HCT116 (cell line): Measurements from ENCODE around the gene BOLL. TPM values are rescaled to one million over a fixed set of nuclear protein-coding genes. Genes with fewer than 3 reads are reported as not detected.

ENCODE experiments used
- ATAC-seq: fragments of 200-7000 bp; cut with Tn5 transposase; 2 replicates; pipeline ENCODE4 v1.9.1; 2020; ENCODE audit warnings: mild to moderate bottlenecking, moderate library complexity
- BruUV-seq: library from RNA; stranded (reverse); fragments of 400-500 nt; replicated peaks from 2 replicates; lab custom pipeline; 2021; lab: Mats Ljungman, UMichigan
- CTCF ChIA-PET: fragments of 300-600 bp; sonication (Branson Sonifier 250); formaldehyde crosslinking; loops from one replicate; lab custom pipeline; 2021; ENCODE audit warnings: antibody characterized with exemption; lab: Charles Lee
- POLR2A ChIA-PET: fragments of 300-600, 350-600 bp; sonication (Branson Sonifier 250); formaldehyde crosslinking; loops from one replicate; lab custom pipeline; 2021; ENCODE audit warnings: antibody characterized with exemption; lab: Charles Lee
- RAD21 ChIA-PET, 2 experiments: fragments of 300-600 bp; sonication (Branson Sonifier 250); formaldehyde crosslinking; loops; one replicate each; lab custom pipeline; 2023; ENCODE audit warnings: low total read pairs in 2 of 2; ENCODE audit not compliant: uncharacterized antibody in 2 of 2, unreplicated experiment in 2 of 2, low non-redundant PET in 1 of 2; lab: Charles Lee
- DNase-seq: peaks from one replicate; pipeline ENCODE4 v3.0.0-alpha.2; 2010; ENCODE audit warnings: low read depth, low spot score
- H2AFZ ChIP-seq: fragments of 200-600 bp; shearing (Covaris generic), sonication (generic); 2 replicates; pipeline ENCODE4 v1.6.1; 2017; ENCODE audit warnings: low read depth, mixed run types, mixed read lengths, antibody characterized with exemption, low read length; ENCODE audit not compliant: poor library complexity, severe bottlenecking
- H3K27ac ChIP-seq: 2 replicates; pipeline ENCODE4 v1.5.1; 2012; ENCODE audit warnings: low read depth, low read length
- H3K27me3 ChIP-seq: fragments of 200-600 bp; sonication (generic); 2 replicates; pipeline ENCODE4 v1.6.1; 2016; ENCODE audit warnings: mixed run types, low read length, mixed read lengths; ENCODE audit not compliant: insufficient read depth
- H3K36me3 ChIP-seq, 2 experiments: fragments of 200-500 bp in 1 of 2; fragments of 200-600 bp in 1 of 2; sonication (Bioruptor generic) in 1 of 2; sonication (generic) in 1 of 2; 2 replicates each; pipeline versions ENCODE4 v1.5.1 to v1.6.1; 2014 to 2016; ENCODE audit warnings: low read length in 2 of 2, inconsistent platforms in 1 of 2, mixed read lengths in 1 of 2, mixed run types in 1 of 2; ENCODE audit not compliant: insufficient read depth in 2 of 2, control insufficient read depth in 1 of 2
- H3K4me1 ChIP-seq, 2 experiments: fragments of 200-600 bp in 1 of 2; sonication (generic) in 1 of 2; 2 replicates each; pipeline versions ENCODE4 v1.5.1 to v1.6.1; 2012 to 2017; ENCODE audit warnings: low read length in 2 of 2, inconsistent platforms in 1 of 2, mild to moderate bottlenecking in 1 of 2, mixed read lengths in 1 of 2, mixed run types in 1 of 2, moderate library complexity in 1 of 2; ENCODE audit not compliant: insufficient read depth in 2 of 2, control insufficient read depth in 1 of 2
- H3K4me2 ChIP-seq: fragments of 200-600 bp; sonication (generic); 2 replicates; pipeline ENCODE4 v1.6.1; 2017; ENCODE audit warnings: mixed run types, low read length, mixed read lengths
- H3K4me3 ChIP-seq, 2 experiments: fragments of 200-600 bp in 1 of 2; sonication (generic) in 1 of 2; replicated peaks in 1 of 2; 2 replicates each; pipeline ENCODE4 v1.5.1; 2011 to 2016; ENCODE audit warnings: low read length in 2 of 2, control low read depth in 1 of 2, low read depth in 1 of 2, mild to moderate bottlenecking in 1 of 2, mixed read lengths in 1 of 2, mixed run types in 1 of 2
- H3K79me2 ChIP-seq: fragments of 200-600 bp; sonication (generic); 2 replicates; pipeline ENCODE4 v1.6.1; 2017; ENCODE audit warnings: mild to moderate bottlenecking, mixed run types, low read length, moderate library complexity, mixed read lengths; ENCODE audit not compliant: insufficient read depth
- H3K9ac ChIP-seq: fragments of 200-600 bp; sonication (generic); 2 replicates; pipeline ENCODE4 v1.6.1; 2016; ENCODE audit warnings: low read length, mixed read lengths
- H3K9me2 ChIP-seq: fragments of 200-600 bp; sonication (generic), shearing (Covaris generic); 2 replicates; pipeline ENCODE4 v1.6.1; 2017; ENCODE audit warnings: mixed run types, mild to moderate bottlenecking, moderate library complexity; ENCODE audit not compliant: insufficient read depth
- H3K9me3 ChIP-seq, 2 experiments: fragments of 200-500 bp in 1 of 2; fragments of 200-600 bp in 1 of 2; sonication (Bioruptor generic) in 1 of 2; sonication (generic) in 1 of 2; 2 replicates each; pipeline ENCODE4 v1.6.1; 2014 to 2017; ENCODE audit warnings: low read length in 2 of 2, mixed read lengths in 2 of 2, inconsistent platforms in 1 of 2, low read depth in 1 of 2, mild to moderate bottlenecking in 1 of 2, mixed run types in 1 of 2, moderate library complexity in 1 of 2; ENCODE audit not compliant: control insufficient read depth in 1 of 2, insufficient read depth in 1 of 2
- H4K20me1 ChIP-seq: fragments of 200-600 bp; sonication (generic), shearing (Covaris generic); 2 replicates; pipeline ENCODE4 v1.6.1; 2017; ENCODE audit warnings: mixed run types, mild to moderate bottlenecking, moderate library complexity; ENCODE audit not compliant: insufficient read depth
- ATF3 ChIP-seq: IDR thresholded peaks from 2 replicates; pipeline ENCODE4 v1.6.1; 2012
- CBX3 ChIP-seq: IDR thresholded peaks from 2 replicates; pipeline ENCODE4 v1.6.1; 2012; ENCODE audit warnings: low read depth
- EZH2 ChIP-seq: fragments of 200-600 bp; sonication (generic); IDR thresholded peaks from 2 replicates; pipeline ENCODE4 v1.6.1; 2017; ENCODE audit warnings: antibody characterized with exemption, mixed run types
- EZH2phosphoT487 ChIP-seq: fragments of 200-600 bp; IDR thresholded peaks from 2 replicates; pipeline ENCODE4 v1.6.1; 2018; ENCODE audit warnings: antibody characterized with exemption, borderline replicate concordance
- JUND ChIP-seq: IDR thresholded peaks from 2 replicates; pipeline ENCODE4 v1.6.1; 2012
- POLR2A ChIP-seq: IDR thresholded peaks from 2 replicates; pipeline ENCODE4 v1.7.0; 2011; ENCODE audit warnings: borderline replicate concordance; ENCODE audit not compliant: insufficient read depth, insufficient read length; ENCODE audit errors: extremely low read depth
- POLR2AphosphoS5 ChIP-seq: IDR thresholded peaks from 2 replicates; pipeline ENCODE4 v1.6.1; 2011; ENCODE audit warnings: mild to moderate bottlenecking, low read depth, low read length, moderate library complexity
- RAD21 ChIP-seq: IDR thresholded peaks from 2 replicates; pipeline ENCODE4 v1.6.1; 2012; ENCODE audit warnings: low read depth, mild to moderate bottlenecking
- REST ChIP-seq: IDR thresholded peaks from 2 replicates; pipeline ENCODE4 v1.6.1; 2012; ENCODE audit warnings: low read depth
- SIN3A ChIP-seq: IDR thresholded peaks from 2 replicates; pipeline ENCODE4 v1.6.1; 2012; ENCODE audit warnings: low read depth
- TCF7L2 ChIP-seq: IDR thresholded peaks from 2 replicates; pipeline ENCODE4 v1.7.0; 2011; ENCODE audit warnings: borderline replicate concordance, inconsistent platforms; ENCODE audit not compliant: insufficient read depth, insufficient read length; ENCODE audit errors: extremely low read depth
- ZBTB33 ChIP-seq: IDR thresholded peaks from 2 replicates; pipeline ENCODE4 v1.6.1; 2011; ENCODE audit warnings: mild to moderate bottlenecking, low read length, moderate library complexity; ENCODE audit not compliant: insufficient replicate concordance; ENCODE audit errors: extremely low read depth
- ZFX ChIP-seq: fragments of 450-650 bp; IDR thresholded peaks from 2 replicates; pipeline ENCODE4 v1.6.1; 2017
- intact Hi-C: fragments of 100-400 bp; cut with micrococcal nuclease; formaldehyde crosslinking; loops from 2 replicates; pipeline ENCODE4 v1.10.0; 2022
- total RNA-seq: library from RNA; stranded (reverse); gene quantifications from one replicate; pipeline ENCODE4 v1.2.1, GENCODE V29; 2021; ENCODE audit not compliant: unreplicated experiment

BOLL gene
- total RNA-seq, 1 experiment from 2014 or later, result not detected

GRCh38 chr2:197677483-197677882 lies 107.6 kb downstream of the BOLL start:
- ATAC-seq, result no peak
- CTCF ChIA-PET, result no interaction called here
- TF ChIP-seq EZH2, result no peak
- TF ChIP-seq ZBTB33, result no peak
- TF ChIP-seq JUND, result no peak
- TF ChIP-seq, all 23 proteins: peak for 0

GRCh38 chr2:197677056-197677455 lies 108.1 kb downstream of the BOLL start:
- no peak for DNase-seq
- H3K4me1 ChIP-seq, result no peaks in the 10 kb centered on the region
- H3K9me2 ChIP-seq, result no peaks in the 10 kb centered on the region
- no peaks in the 10 kb centered on the region; the same call in 1 of the 2 replicates for H3K27me3 ChIP-seq
- no peaks in the 10 kb centered on the region for H3K36me3 ChIP-seq
- no peaks in the 10 kb centered on the region for H3K9me3 ChIP-seq
- ChIA-PET RAD21 (no interaction called here), POLR2A (no interaction called here), CTCF (no interaction called here)
- ATAC-seq, result no peak
- H3K27ac ChIP-seq, result no peak overlapping the region
- no peaks in the 10 kb centered on the region for H4K20me1 ChIP-seq
- intact Hi-C loops, result no loop called here
- H3K9ac ChIP-seq, result no peak overlapping the region
- no peak overlapping the region for H3K4me2 ChIP-seq
- no peak overlapping the region for H2AFZ ChIP-seq
- no peak overlapping the region for H3K4me3 ChIP-seq
- BruUV-seq, result no TSS peak
- H3K79me2 ChIP-seq, result no peaks in the 10 kb centered on the region
- TF ChIP-seq ZBTB33 (no peak), SIN3A (no peak), ZFX (no peak), POLR2A (no peak), POLR2AphosphoS5 (no peak), CBX3 (no peak), EZH2phosphoT487 (no peak), REST (no peak), TCF7L2 (no peak), RAD21 (no peak), ATF3 (no peak), JUND (no peak)

More at GRCh38 chr2:197677483-197677882, 107.6 kb downstream of the BOLL start:
- Histone ChIP-seq H4K20me1 (no peaks in the 10 kb centered on the region), H3K4me1 (no peaks in the 10 kb centered on the region), H3K27ac (no peak overlapping the region), H3K9me2 (no peaks in the 10 kb centered on the region), H2AFZ (no peak overlapping the region), H3K4me3 (no peak overlapping the region), H3K79me2 (no peaks in the 10 kb centered on the region), H3K27me3 (no peaks in the 10 kb centered on the region; the same call in 1 of the 2 replicates), H3K36me3 (no peaks in the 10 kb centered on the region), H3K9me3 (no peaks in the 10 kb centered on the region), H3K4me2 (no peak overlapping the region), H3K9ac (no peak overlapping the region)
- DNase-seq, result no peak
- POLR2A ChIA-PET, result no interaction called here
- RAD21 ChIA-PET, result no interaction called here
- no TSS peak for BruUV-seq
- intact Hi-C loops, result no loop called here
